Muscle layer of duodenum (tissue), 2 donors: ENCODE results near the gene TAPBP.

Experiments
- H3K27ac ChIP-seq: one replicate; pipeline ENCODE4 v1.7.0; 2013; ENCODE audit warnings: mild to moderate bottlenecking, low read length
- H3K27me3 ChIP-seq: one replicate; pipeline ENCODE4 v1.7.0; 2013; ENCODE audit warnings: low read depth, mild to moderate bottlenecking, control low read depth, low read length
- H3K36me3 ChIP-seq, 2 donors: one replicate each; pipeline ENCODE4 v1.7.0; 2013; ENCODE audit warnings: low read length in 2 of 2, control low read depth in 1 of 2, mild to moderate bottlenecking in 1 of 2; ENCODE audit not compliant: insufficient read depth in 2 of 2, control insufficient read depth in 1 of 2
- H3K4me1 ChIP-seq, 2 donors: one replicate each; pipeline ENCODE4 v1.7.0; 2013; ENCODE audit warnings: low read length in 2 of 2, mild to moderate bottlenecking in 2 of 2, control low read depth in 1 of 2, moderate library complexity in 1 of 2; ENCODE audit not compliant: insufficient read depth in 2 of 2, control insufficient read depth in 1 of 2
- H3K4me3 ChIP-seq, 2 donors: one replicate each; pipeline ENCODE4 v1.7.0; 2013; ENCODE audit warnings: low read length in 2 of 2, low read depth in 1 of 2, mild to moderate bottlenecking in 1 of 2
- H3K9me3 ChIP-seq, 2 donors: one replicate each; pipeline ENCODE4 v1.7.0; 2013; ENCODE audit warnings: low read length in 2 of 2, control low read depth in 1 of 2, mild to moderate bottlenecking in 1 of 2; ENCODE audit not compliant: control insufficient read depth in 1 of 2
- donor health status: healthy.

The TAPBP gene

GRCh38 chr6:33306356-33306755, 7.5 kb downstream of the TAPBP start:
- H3K9me3 ChIP-seq: no peaks in the 10 kb centered on the region
- peaks cover 12 to 29% of the 10 kb centered on the region in 2 donors for H3K36me3 ChIP-seq
- no peak overlapping the region for H3K27ac ChIP-seq
- peaks cover 0 to 8% of the 10 kb centered on the region in 2 donors for H3K4me1 ChIP-seq
- H3K27me3 ChIP-seq: no peaks in the 10 kb centered on the region
- H3K4me3 ChIP-seq: no peak overlapping the region

GRCh38 chr6:33305052-33305451, 8.8 kb downstream of the TAPBP start:
- no peaks in the 10 kb centered on the region for H3K27me3 ChIP-seq
- H3K27ac ChIP-seq: no peak overlapping the region
- H3K36me3 ChIP-seq: peaks cover 12 to 29% of the 10 kb centered on the region in 2 donors
- no peak overlapping the region for H3K4me3 ChIP-seq
- H3K4me1 ChIP-seq: peaks cover 0 to 11% of the 10 kb centered on the region in 2 donors
- H3K9me3 ChIP-seq: no peaks in the 10 kb centered on the region

- Histone ChIP-seq H3K4me3 (no peak overlapping the region), H3K9me3 (no peaks in the 10 kb centered on the region), H3K36me3 (peaks cover 12 to 29% of the 10 kb centered on the region in 2 donors), H3K27ac (no peak overlapping the region), H3K4me1 (peaks cover 0 to 15% of the 10 kb centered on the region in 2 donors), H3K27me3 (no peaks in the 10 kb centered on the region)
Measured at GRCh38 chr6:33304216-33304615, 9.7 kb downstream of the TAPBP start.

- Histone ChIP-seq H3K27ac (no peak overlapping the region), H3K27me3 (no peaks in the 10 kb centered on the region), H3K4me3 (no peak overlapping the region), H3K9me3 (no peaks in the 10 kb centered on the region), H3K4me1 (peaks cover 0 to 23% of the 10 kb centered on the region in 2 donors), H3K36me3 (peaks cover 12 to 29% of the 10 kb centered on the region in 2 donors)
Measured at GRCh38 chr6:33301877-33302276, 12.0 kb downstream of the TAPBP start.

GRCh38 chr6:33299237-33299944, 14.5 kb downstream of the TAPBP start:
- Histone ChIP-seq H3K27ac (peak overlapping the region; percentile 98), H3K4me3 (peak overlapping the region; percentile 70 to 96), H3K9me3 (no peaks in the 10 kb centered on the region), H3K27me3 (no peaks in the 10 kb centered on the region), H3K36me3 (peaks cover 12 to 28% of the 10 kb centered on the region in 2 donors), H3K4me1 (peaks cover 0 to 18% of the 10 kb centered on the region in 2 donors)

GRCh38 chr6:33298773-33299236, 15.1 kb downstream of the TAPBP start, which contains the start of gene RGL2:
TSS of gene RGL2 (minus strand) at chr6:33298942. CDS start at chr6:33298610, 332 bp downstream.
- peaks cover 0 to 20% of the 10 kb centered on the region in 2 donors for H3K4me1 ChIP-seq
- H3K27ac ChIP-seq: peak within 1 kb of the TSS; percentile 98

GRCh38 chr6:33297956-33298772, 15.7 kb downstream of the TAPBP start:
- no peaks in the 10 kb centered on the region for H3K9me3 ChIP-seq
- no peaks in the 10 kb centered on the region for H3K27me3 ChIP-seq
- peaks cover 12 to 29% of the 10 kb centered on the region in 2 donors for H3K36me3 ChIP-seq
- H3K4me1 ChIP-seq: peaks cover 0 to 20% of the 10 kb centered on the region in 2 donors
- H3K27ac ChIP-seq: peak overlapping the region; percentile 72
- H3K4me3 ChIP-seq: peak overlapping the region; percentile 70 to 96

More at GRCh38 chr6:33298773-33299236, 15.1 kb downstream of the TAPBP start, which contains the start of gene RGL2:
- Histone ChIP-seq H3K4me3 (peak within 1 kb of the TSS; percentile 70 to 96), H3K36me3 (peaks cover 12 to 26% of the 10 kb centered on the region in 2 donors), H3K9me3 (no peaks in the 10 kb centered on the region), H3K27me3 (no peaks in the 10 kb centered on the region)

- no peaks in the 10 kb centered on the region for H3K9me3 ChIP-seq
- peaks cover 12 to 35% of the 10 kb centered on the region in 2 donors for H3K36me3 ChIP-seq
- H3K4me1 ChIP-seq: peaks cover 0 to 20% of the 10 kb centered on the region in 2 donors
- H3K4me3 ChIP-seq: peak overlapping the region; percentile 48 to 70
- no peaks in the 10 kb centered on the region for H3K27me3 ChIP-seq
- peak overlapping the region; percentile 16 for H3K27ac ChIP-seq
Measured at GRCh38 chr6:33297406-33297955, 16.4 kb downstream of the TAPBP start.

GRCh38 chr6:33296797-33297405, 17.0 kb downstream of the TAPBP start:
- Histone ChIP-seq H3K27ac (no peak overlapping the region), H3K4me1 (peaks cover 0 to 20% of the 10 kb centered on the region in 2 donors), H3K27me3 (no peaks in the 10 kb centered on the region), H3K36me3 (peaks cover 16 to 40% of the 10 kb centered on the region in 2 donors), H3K4me3 (peak overlapping the region; percentile 48 to 70), H3K9me3 (no peaks in the 10 kb centered on the region)

- Histone ChIP-seq H3K4me1 (peaks cover 0 to 20% of the 10 kb centered on the region in 2 donors), H3K9me3 (no peaks in the 10 kb centered on the region), H3K27me3 (no peaks in the 10 kb centered on the region), H3K4me3 (no peak overlapping the region), H3K27ac (no peak overlapping the region), H3K36me3 (peaks cover 21 to 51% of the 10 kb centered on the region in 2 donors)
Measured at GRCh38 chr6:33295621-33296369, 18.1 kb downstream of the TAPBP start.
